ENCODE measurements around the gene GRIN2C.

DNA sequence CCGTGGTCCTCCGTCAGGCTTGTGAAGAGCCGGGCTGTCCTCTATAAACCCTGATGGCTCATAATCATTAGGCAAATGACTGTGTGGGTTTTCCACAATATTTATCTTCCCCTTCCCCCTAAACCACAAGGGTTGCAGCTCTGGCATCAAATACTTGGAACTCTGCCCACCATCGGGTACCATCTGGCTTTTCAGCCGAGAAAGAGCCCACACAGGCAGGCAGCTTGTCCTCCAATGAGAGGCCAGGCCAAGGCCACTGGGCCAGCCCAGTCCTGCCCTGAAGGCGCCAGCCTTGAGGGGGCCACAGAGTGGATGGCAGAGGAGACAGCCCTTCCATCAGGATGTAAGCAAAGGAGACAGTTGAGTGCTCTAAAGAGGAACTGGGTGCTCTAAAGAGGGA is 51.8 kb downstream of the GRIN2C start:
- TF ChIP-seq EZH2phosphoT487 (conservative IDR thresholded peaks at IDR 0.05; ENCODE audit: low read length) = no peak
- TF ChIP-seq, protein P1, sequence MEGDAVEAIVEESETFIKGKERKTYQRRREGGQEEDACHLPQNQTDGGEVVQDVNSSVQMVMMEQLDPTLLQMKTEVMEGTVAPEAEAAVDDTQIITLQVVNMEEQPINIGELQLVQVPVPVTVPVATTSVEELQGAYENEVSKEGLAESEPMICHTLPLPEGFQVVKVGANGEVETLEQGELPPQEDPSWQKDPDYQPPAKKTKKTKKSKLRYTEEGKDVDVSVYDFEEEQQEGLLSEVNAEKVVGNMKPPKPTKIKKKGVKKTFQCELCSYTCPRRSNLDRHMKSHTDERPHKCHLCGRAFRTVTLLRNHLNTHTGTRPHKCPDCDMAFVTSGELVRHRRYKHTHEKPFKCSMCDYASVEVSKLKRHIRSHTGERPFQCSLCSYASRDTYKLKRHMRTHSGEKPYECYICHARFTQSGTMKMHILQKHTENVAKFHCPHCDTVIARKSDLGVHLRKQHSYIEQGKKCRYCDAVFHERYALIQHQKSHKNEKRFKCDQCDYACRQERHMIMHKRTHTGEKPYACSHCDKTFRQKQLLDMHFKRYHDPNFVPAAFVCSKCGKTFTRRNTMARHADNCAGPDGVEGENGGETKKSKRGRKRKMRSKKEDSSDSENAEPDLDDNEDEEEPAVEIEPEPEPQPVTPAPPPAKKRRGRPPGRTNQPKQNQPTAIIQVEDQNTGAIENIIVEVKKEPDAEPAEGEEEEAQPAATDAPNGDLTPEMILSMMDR (IDR thresholded peaks at IDR 0.05; ENCODE audit: insufficient read depth, low read length, poor library complexity, severe bottlenecking) = no peak

Data from SU-DHL-6 (cell line).